Tibial artery (tissue), 4 donors: ENCODE data around the gene GRB10.

Experiments
- DNase-seq, 2 donors: peaks; one replicate each; pipeline ENCODE4 v3.0.0-alpha.2; 2019
- H3K27ac ChIP-seq, 2 donors: fragments of 200-600 bp; sonication (generic) in 1 of 2; 1 replicate in 1 of 2; 2 replicates in 1 of 2; pipeline ENCODE4 v1.5.1; 2018 to 2019; ENCODE audit warnings: mild to moderate bottlenecking in 1 of 2
- H3K27me3 ChIP-seq, 2 donors: fragments of 200-600 bp; sonication (generic) in 1 of 2; one replicate each; pipeline versions ENCODE4 v1.5.1 to v1.6.0; 2016 to 2019
- H3K36me3 ChIP-seq, 3 donors: fragments of 200-600 bp; sonication (generic) in 2 of 3; one replicate each; pipeline ENCODE4 v1.5.1; 2016 to 2019; ENCODE audit warnings: mild to moderate bottlenecking in 2 of 3
- H3K4me1 ChIP-seq, 4 donors: fragments of 200-600 bp; sonication (generic) in 2 of 4; 1 replicate in 3 of 4; 2 replicates in 1 of 4; pipeline ENCODE4 v1.5.1; 2016 to 2019
- H3K4me3 ChIP-seq, 2 donors: fragments of 200-600 bp; sonication (generic) in 1 of 2; 1 replicate in 1 of 2; 2 replicates in 1 of 2; pipeline ENCODE4 v1.5.1; 2018 to 2019; ENCODE audit warnings: mild to moderate bottlenecking in 2 of 2
- H3K9me3 ChIP-seq, 3 donors: fragments of 200-600 bp; sonication (generic) in 1 of 3; one replicate each; pipeline ENCODE4 v1.5.1; 2016 to 2019
- CTCF ChIP-seq, 2 experiments: fragments of 200-600 bp in 1 of 2; fragments of 450-650 bp in 1 of 2; IDR thresholded peaks; one replicate each; pipeline ENCODE4 v1.5.1; 2017 to 2019; ENCODE audit warnings: antibody characterized with exemption in 2 of 2, mild to moderate bottlenecking in 1 of 2, moderate library complexity in 1 of 2
- intact Hi-C: fragments of 100-400 bp; cut with DNase I; formaldehyde crosslinking; loops from one replicate; pipeline ENCODE4 v1.15.0; 2023; ENCODE audit warnings: low total_unique reads

GRB10 gene

GRCh38 chr7:50723888-50724287 is 58.8 kb downstream of the GRB10 start:
- intact Hi-C loops, result no loop called here
- H3K27ac ChIP-seq, result no peak overlapping the region
- peaks cover 0 to 79% (median 40%) of the 10 kb centered on the region in 4 donors for H3K4me1 ChIP-seq

GRCh38 chr7:50723173-50723572 is 59.5 kb downstream of the GRB10 start:
- TF ChIP-seq CTCF (IDR thresholded peaks at IDR 0.05), result no peak
- DNase-seq, result no peak
- no peaks in the 10 kb centered on the region for H3K27me3 ChIP-seq
- H3K36me3 ChIP-seq, result no peaks in the 10 kb centered on the region
- intact Hi-C loops, result no loop called here
- no peak overlapping the region for H3K27ac ChIP-seq
- no peaks in the 10 kb centered on the region for H3K9me3 ChIP-seq
- peaks cover 0 to 79% (median 40%) of the 10 kb centered on the region in 4 donors for H3K4me1 ChIP-seq
- no peak overlapping the region for H3K4me3 ChIP-seq

More at GRCh38 chr7:50723888-50724287, 58.8 kb downstream of the GRB10 start:
- Histone ChIP-seq H3K27me3 (no peaks in the 10 kb centered on the region), H3K4me3 (no peak overlapping the region), H3K9me3 (no peaks in the 10 kb centered on the region), H3K36me3 (no peaks in the 10 kb centered on the region)
- no peak for DNase-seq
- TF ChIP-seq CTCF (IDR thresholded peaks at IDR 0.05), result no peak

GRCh38 chr7:50721661-50722259 is 60.9 kb downstream of the GRB10 start:
- Histone ChIP-seq H3K9me3 (no peaks in the 10 kb centered on the region), H3K4me3 (no peak overlapping the region), H3K36me3 (no peaks in the 10 kb centered on the region), H3K27me3 (no peaks in the 10 kb centered on the region), H3K4me1 (peaks cover 0 to 79% (median 39%) of the 10 kb centered on the region in 4 donors), H3K27ac (no peak overlapping the region)
- no peak for DNase-seq
- TF ChIP-seq CTCF (IDR thresholded peaks at IDR 0.05), result no peak
- intact Hi-C loops, result no loop called here

- no peak overlapping the region for H3K27ac ChIP-seq
- intact Hi-C loops, result no loop called here
- H3K9me3 ChIP-seq, result no peaks in the 10 kb centered on the region
- no peak for TF ChIP-seq CTCF (IDR thresholded peaks at IDR 0.05)
- no peaks in the 10 kb centered on the region for H3K36me3 ChIP-seq
- DNase-seq, result no peak
- H3K4me3 ChIP-seq, result no peak overlapping the region
- no peaks in the 10 kb centered on the region for H3K27me3 ChIP-seq
- H3K4me1 ChIP-seq, result peaks cover 0 to 79% (median 40%) of the 10 kb centered on the region in 4 donors
These were observed 61.5 kb downstream of the GRB10 start for GRCh38 chr7:50721160-50721559.

- no peaks in the 10 kb centered on the region for H3K27me3 ChIP-seq
- peaks cover 0 to 79% (median 38%) of the 10 kb centered on the region in 4 donors for H3K4me1 ChIP-seq
- H3K27ac ChIP-seq, result no peak overlapping the region
- intact Hi-C loops, result no loop called here
- no peak overlapping the region for H3K4me3 ChIP-seq
- DNase-seq, result no peak
- no peak for TF ChIP-seq CTCF (IDR thresholded peaks at IDR 0.05)
- H3K36me3 ChIP-seq, result no peaks in the 10 kb centered on the region
- no peaks in the 10 kb centered on the region for H3K9me3 ChIP-seq
These were observed 62.4 kb downstream of the GRB10 start for GRCh38 chr7:50720295-50720694.

GRCh38 chr7:50718876-50719275 is 63.8 kb downstream of the GRB10 start:
- Histone ChIP-seq H3K36me3 (no peaks in the 10 kb centered on the region), H3K4me3 (no peak overlapping the region), H3K4me1 (peaks cover 0 to 82% (median 44%) of the 10 kb centered on the region in 4 donors), H3K27ac (no peak overlapping the region), H3K9me3 (no peaks in the 10 kb centered on the region), H3K27me3 (no peaks in the 10 kb centered on the region)
- no peak for DNase-seq
- TF ChIP-seq CTCF (IDR thresholded peaks at IDR 0.05), result no peak
- intact Hi-C loops, result no loop called here
